ENCODE data around the gene ASCL5. TPM values are rescaled to one million over a fixed set of nuclear protein-coding genes. Genes with fewer than 3 reads are reported as not detected.

ASCL5 gene
- total and polyA plus RNA-seq, 2 of the 13 experiments (the other 11 are each of a cell fraction or from before 2014, with no cell fraction given) = not detected

DNA sequence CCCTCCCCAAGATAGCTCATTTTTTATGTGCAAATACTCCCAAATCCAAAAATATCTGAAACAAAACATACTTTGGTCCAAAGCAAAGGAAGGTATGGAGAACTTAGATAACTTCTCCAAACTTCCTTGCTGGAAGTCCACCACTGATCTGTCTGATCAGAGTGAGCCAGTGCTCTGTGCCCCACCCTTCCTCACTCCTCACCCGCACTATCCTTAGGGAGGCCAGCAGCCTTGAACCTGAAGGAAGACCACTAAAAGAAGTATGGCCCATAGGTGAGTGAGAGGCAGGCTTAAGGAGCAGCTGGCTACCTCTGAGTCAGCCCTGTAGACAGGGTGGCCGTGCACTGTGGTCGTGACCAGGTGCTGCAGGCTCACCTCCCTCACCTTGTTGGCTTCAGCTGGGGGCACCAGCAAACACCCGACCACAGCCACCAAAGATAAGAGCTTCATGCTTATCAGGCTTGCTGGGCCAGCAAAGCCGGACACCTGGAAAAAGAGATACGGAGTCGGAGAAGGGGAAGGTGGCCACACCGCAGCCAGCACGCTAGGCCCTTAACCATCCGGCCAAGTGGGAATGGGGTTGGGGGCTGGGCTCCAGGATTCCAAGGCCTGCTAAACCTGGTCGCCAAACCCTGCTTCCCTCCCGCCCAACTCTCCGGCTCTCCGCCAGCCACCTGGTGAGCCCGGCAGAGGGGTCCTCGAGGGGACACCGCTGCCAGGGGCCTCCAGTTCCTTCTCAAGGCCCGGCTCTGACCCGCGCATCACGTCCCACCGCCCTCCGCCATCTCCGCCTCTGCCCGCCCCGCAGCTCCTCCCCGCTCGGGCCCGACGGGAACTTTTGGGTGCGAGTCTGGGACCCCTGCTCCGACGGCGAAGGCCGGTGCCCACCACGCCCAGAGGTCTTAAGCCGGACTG is 26.7 kb upstream of the ASCL5 start (continued):
- TF ChIP-seq, protein P1, sequence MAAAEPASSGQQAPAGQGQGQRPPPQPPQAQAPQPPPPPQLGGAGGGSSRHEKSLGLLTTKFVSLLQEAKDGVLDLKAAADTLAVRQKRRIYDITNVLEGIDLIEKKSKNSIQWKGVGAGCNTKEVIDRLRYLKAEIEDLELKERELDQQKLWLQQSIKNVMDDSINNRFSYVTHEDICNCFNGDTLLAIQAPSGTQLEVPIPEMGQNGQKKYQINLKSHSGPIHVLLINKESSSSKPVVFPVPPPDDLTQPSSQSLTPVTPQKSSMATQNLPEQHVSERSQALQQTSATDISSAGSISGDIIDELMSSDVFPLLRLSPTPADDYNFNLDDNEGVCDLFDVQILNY (CRISPR knock-in tag; conservative IDR thresholded peaks at IDR 0.05) = no peak
- TF ChIP-seq SSRP1 (CRISPR knock-in tag; IDR thresholded peaks at IDR 0.05) (no peak), PAXIP1 (CRISPR knock-in tag; conservative IDR thresholded peaks at IDR 0.05) (no peak), DBP (CRISPR knock-in tag; IDR thresholded peaks at IDR 0.05; ENCODE audit: not compliant biosample characterization) (no peak), TEAD2 (CRISPR knock-in tag; IDR thresholded peaks at IDR 0.05) (no peak), DNMT1 (CRISPR knock-in tag; IDR thresholded peaks at IDR 0.05) (no peak), ZNF230 (CRISPR knock-in tag; IDR thresholded peaks at IDR 0.05) (no peak)
- TF ChIP-seq, protein P2, sequence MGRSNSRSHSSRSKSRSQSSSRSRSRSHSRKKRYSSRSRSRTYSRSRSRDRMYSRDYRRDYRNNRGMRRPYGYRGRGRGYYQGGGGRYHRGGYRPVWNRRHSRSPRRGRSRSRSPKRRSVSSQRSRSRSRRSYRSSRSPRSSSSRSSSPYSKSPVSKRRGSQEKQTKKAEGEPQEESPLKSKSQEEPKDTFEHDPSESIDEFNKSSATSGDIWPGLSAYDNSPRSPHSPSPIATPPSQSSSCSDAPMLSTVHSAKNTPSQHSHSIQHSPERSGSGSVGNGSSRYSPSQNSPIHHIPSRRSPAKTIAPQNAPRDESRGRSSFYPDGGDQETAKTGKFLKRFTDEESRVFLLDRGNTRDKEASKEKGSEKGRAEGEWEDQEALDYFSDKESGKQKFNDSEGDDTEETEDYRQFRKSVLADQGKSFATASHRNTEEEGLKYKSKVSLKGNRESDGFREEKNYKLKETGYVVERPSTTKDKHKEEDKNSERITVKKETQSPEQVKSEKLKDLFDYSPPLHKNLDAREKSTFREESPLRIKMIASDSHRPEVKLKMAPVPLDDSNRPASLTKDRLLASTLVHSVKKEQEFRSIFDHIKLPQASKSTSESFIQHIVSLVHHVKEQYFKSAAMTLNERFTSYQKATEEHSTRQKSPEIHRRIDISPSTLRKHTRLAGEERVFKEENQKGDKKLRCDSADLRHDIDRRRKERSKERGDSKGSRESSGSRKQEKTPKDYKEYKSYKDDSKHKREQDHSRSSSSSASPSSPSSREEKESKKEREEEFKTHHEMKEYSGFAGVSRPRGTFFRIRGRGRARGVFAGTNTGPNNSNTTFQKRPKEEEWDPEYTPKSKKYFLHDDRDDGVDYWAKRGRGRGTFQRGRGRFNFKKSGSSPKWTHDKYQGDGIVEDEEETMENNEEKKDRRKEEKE (IDR thresholded peaks at IDR 0.05) = no peak
- TF ChIP-seq, protein P3, sequence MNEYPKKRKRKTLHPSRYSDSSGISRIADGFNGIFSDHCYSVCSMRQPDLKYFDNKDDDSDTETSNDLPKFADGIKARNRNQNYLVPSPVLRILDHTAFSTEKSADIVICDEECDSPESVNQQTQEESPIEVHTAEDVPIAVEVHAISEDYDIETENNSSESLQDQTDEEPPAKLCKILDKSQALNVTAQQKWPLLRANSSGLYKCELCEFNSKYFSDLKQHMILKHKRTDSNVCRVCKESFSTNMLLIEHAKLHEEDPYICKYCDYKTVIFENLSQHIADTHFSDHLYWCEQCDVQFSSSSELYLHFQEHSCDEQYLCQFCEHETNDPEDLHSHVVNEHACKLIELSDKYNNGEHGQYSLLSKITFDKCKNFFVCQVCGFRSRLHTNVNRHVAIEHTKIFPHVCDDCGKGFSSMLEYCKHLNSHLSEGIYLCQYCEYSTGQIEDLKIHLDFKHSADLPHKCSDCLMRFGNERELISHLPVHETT (CRISPR knock-in tag; conservative IDR thresholded peaks at IDR 0.05) = no peak
- TF ChIP-seq, protein P4, sequence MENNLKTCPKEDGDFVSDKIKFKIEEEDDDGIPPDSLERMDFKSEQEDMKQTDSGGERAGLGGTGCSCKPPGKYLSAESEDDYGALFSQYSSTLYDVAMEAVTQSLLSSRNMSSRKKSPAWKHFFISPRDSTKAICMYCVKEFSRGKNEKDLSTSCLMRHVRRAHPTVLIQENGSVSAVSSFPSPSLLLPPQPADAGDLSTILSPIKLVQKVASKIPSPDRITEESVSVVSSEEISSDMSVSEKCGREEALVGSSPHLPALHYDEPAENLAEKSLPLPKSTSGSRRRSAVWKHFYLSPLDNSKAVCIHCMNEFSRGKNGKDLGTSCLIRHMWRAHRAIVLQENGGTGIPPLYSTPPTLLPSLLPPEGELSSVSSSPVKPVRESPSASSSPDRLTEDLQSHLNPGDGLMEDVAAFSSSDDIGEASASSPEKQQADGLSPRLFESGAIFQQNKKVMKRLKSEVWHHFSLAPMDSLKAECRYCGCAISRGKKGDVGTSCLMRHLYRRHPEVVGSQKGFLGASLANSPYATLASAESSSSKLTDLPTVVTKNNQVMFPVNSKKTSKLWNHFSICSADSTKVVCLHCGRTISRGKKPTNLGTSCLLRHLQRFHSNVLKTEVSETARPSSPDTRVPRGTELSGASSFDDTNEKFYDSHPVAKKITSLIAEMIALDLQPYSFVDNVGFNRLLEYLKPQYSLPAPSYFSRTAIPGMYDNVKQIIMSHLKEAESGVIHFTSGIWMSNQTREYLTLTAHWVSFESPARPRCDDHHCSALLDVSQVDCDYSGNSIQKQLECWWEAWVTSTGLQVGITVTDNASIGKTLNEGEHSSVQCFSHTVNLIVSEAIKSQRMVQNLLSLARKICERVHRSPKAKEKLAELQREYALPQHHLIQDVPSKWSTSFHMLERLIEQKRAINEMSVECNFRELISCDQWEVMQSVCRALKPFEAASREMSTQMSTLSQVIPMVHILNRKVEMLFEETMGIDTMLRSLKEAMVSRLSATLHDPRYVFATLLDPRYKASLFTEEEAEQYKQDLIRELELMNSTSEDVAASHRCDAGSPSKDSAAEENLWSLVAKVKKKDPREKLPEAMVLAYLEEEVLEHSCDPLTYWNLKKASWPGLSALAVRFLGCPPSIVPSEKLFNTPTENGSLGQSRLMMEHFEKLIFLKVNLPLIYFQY (CRISPR knock-in tag; IDR thresholded peaks at IDR 0.05; ENCODE audit: borderline replicate concordance) = no peak
- TF ChIP-seq, protein P5, sequence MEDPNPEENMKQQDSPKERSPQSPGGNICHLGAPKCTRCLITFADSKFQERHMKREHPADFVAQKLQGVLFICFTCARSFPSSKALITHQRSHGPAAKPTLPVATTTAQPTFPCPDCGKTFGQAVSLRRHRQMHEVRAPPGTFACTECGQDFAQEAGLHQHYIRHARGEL (CRISPR knock-in tag; IDR thresholded peaks at IDR 0.05) = no peak
